GM12875 (cell line): ENCODE measurements around the gene RGS9.

Experiments used
- H3K4me3 ChIP-seq: one replicate; pipeline ENCODE4 v1.5.1; 2011; ENCODE audit warnings: low read depth, low read length, control low read depth
- TF ChIP-seq, protein P1 (sequence below): IDR thresholded peaks from 2 replicates; pipeline ENCODE4 v1.5.1; 2011; ENCODE audit warnings: low read depth, mild to moderate bottlenecking, control low read depth, inconsistent platforms, low read length, moderate library complexity, borderline replicate concordance; ENCODE audit not compliant: insufficient read depth

The RGS9 gene

DNA sequence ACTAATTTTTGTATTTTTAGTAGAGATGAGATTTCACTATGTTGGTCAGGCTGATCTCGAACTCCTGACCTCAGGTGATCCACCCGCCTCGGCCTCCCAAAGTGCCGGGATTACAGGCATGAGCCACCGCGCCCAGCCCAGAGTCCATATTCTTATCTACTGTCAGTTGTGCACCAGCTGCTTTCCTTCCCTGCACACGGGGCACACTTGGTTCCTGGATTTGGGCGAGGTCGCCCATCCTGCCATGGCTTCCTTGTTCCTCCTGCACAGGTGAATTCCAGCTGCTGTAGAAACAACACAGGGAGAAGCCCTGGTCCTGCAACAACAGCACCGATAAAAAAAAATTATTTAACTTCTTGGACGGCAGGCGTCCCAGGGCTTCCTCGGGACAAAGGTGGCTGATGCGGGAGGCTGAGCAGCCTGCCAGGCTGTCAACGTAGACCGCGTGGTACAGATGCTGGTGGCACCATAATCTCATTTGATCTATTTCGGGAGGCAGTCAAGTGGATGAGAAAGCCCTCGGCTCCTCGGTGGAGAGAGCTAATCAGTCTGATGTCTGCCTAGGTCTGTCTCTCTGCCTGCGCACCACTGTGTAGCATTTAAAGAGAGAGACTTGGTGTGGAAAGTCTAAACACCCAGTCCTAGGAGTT, 19.1 kb downstream of the RGS9 start:
- no peak overlapping the region for H3K4me3 ChIP-seq
- TF ChIP-seq, protein P1, sequence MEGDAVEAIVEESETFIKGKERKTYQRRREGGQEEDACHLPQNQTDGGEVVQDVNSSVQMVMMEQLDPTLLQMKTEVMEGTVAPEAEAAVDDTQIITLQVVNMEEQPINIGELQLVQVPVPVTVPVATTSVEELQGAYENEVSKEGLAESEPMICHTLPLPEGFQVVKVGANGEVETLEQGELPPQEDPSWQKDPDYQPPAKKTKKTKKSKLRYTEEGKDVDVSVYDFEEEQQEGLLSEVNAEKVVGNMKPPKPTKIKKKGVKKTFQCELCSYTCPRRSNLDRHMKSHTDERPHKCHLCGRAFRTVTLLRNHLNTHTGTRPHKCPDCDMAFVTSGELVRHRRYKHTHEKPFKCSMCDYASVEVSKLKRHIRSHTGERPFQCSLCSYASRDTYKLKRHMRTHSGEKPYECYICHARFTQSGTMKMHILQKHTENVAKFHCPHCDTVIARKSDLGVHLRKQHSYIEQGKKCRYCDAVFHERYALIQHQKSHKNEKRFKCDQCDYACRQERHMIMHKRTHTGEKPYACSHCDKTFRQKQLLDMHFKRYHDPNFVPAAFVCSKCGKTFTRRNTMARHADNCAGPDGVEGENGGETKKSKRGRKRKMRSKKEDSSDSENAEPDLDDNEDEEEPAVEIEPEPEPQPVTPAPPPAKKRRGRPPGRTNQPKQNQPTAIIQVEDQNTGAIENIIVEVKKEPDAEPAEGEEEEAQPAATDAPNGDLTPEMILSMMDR = no peak

- TF ChIP-seq, protein P1 = no peak
These were observed 19.8 kb downstream of the RGS9 start for GRCh38 chr17:65156835-65157565.

DNA sequence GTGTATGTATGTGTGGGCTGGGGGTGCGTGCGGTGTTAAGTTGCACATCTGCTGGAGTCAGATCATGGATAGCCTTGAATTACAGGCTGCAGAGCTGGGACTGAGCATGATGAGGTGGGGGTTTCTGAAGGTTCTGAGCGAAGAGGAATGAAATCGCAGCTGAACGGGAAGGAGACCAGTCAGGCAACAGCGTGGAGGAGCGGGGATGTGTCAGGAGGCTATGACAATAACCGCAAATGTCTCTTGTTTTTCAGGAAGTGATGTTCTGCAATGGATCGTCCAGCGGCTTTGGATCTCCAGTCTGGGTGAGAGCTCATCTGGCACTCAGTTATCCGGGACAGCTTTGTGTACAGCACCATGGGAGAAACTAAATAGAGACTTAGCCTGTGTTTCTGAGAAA, 20.9 kb downstream of the RGS9 start:
- TF ChIP-seq, protein P1 = no peak
- H3K4me3 ChIP-seq = no peak overlapping the region

More at GRCh38 chr17:65156835-65157565, 19.8 kb downstream of the RGS9 start:
- no peak overlapping the region for H3K4me3 ChIP-seq

DNA sequence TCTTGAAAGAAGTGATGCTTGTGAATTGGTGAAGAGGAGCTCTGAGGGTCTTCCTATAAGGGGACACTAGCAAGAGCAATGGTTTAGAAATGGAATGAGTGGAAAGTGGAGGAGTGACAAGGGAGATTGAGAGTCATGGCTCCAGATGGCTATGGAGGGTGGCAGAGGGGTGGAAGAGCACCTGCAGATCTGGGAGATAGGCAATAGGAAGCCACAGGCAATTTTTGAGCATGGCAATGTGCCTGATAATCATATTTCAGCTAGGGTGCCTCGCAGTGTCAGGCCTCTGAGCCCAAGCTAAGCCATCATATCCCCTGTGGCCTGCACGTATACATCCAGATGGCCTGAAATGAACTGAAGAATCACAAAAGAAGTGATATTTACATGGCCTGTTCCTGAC, 21.5 kb downstream of the RGS9 start:
- TF ChIP-seq, protein P1 = no peak
- no peak overlapping the region for H3K4me3 ChIP-seq

DNA sequence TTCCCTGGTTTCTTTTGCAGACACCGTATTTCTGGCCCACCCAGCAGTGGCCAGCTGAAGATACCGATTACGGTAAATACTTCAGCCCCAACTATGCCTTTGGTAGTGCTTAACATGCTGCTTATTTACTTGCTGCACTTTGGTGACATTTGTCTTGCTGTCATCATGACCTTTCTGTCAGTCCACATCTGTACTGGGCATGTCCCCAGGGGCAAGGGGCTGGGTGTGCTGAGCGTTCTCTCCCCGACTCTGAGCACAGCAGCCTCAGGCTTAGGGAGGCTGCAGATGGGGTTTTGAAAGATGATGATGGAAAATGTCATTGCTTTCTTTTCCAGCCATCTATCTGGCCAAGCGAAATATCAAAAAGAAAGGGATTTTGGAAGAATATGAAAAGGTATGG, 23.3 kb downstream of the RGS9 start:
- TF ChIP-seq, protein P1 = no peak
- no peak overlapping the region for H3K4me3 ChIP-seq

DNA sequence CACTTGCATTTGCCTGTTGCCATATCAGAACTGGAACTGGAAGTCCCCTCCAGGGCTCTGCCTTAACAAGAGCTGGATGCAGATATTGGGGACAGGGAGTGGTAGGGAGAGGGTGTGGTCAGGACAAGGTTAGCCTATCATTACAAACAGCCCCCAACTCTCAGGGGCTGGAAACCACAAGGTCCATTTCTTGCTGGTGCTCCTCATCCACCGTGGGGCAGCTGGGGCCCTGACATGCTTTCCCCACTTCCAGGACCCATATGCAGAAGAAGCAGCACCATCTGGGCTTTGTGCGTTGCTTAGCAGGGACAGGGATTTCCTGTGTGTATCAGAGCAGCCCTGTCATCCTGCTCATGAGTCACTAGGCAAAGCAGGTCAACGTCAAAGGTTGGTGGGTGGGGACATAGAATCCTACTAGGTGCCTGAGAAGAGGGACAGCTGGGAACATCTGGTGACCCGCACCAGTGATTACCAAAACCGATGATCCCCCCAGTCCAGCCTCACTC, 26.9 kb downstream of the RGS9 start:
- TF ChIP-seq, protein P1 = no peak
- H3K4me3 ChIP-seq = no peak overlapping the region

- TF ChIP-seq, protein P1 = no peak
- H3K4me3 ChIP-seq = no peak overlapping the region
These were observed 29.6 kb downstream of the RGS9 start for GRCh38 chr17:65166787-65167186.
